Skeletal muscle satellite cell (primary cell): ENCODE results near the gene SORCS2.

Source experiments
- H3K27me3 ChIP-seq: 2 replicates; pipeline ENCODE4 v1.7.0; 2013; ENCODE audit warnings: low read length; ENCODE audit not compliant: control insufficient read depth, insufficient read depth
- H3K36me3 ChIP-seq: 2 replicates; pipeline ENCODE4 v1.7.0; 2013; ENCODE audit warnings: mild to moderate bottlenecking, control low read depth, low read length; ENCODE audit not compliant: insufficient read depth
- H3K4me1 ChIP-seq: 2 replicates; pipeline ENCODE4 v1.7.0; 2013; ENCODE audit warnings: low read length; ENCODE audit not compliant: control insufficient read depth, insufficient read depth
- H3K4me2 ChIP-seq: 2 replicates; pipeline ENCODE4 v1.7.0; 2013; ENCODE audit warnings: mild to moderate bottlenecking, low read length
- H3K4me3 ChIP-seq: 2 replicates; pipeline ENCODE4 v1.7.0; 2013; ENCODE audit warnings: low read length
- H3K9ac ChIP-seq: 2 replicates; pipeline ENCODE4 v1.7.0; 2013; ENCODE audit warnings: mild to moderate bottlenecking, low read depth, low read length, moderate library complexity
- H3K9me3 ChIP-seq: replicated peaks from 2 replicates; pipeline ENCODE4 v1.7.0; 2013; ENCODE audit warnings: mild to moderate bottlenecking, control low read depth, low read length

SORCS2 gene

GRCh38 chr4:7499661-7500060 lies 307.3 kb downstream of the SORCS2 start:
- Histone ChIP-seq H3K9me3 (no peaks in the 10 kb centered on the region), H3K36me3 (no peaks in the 10 kb centered on the region), H3K4me3 (no peak overlapping the region), H3K9ac (no peak overlapping the region), H3K4me1 (no peaks in the 10 kb centered on the region), H3K27me3 (peaks cover 11% of the 10 kb centered on the region), H3K4me2 (no peak overlapping the region)

- Histone ChIP-seq H3K36me3 (no peaks in the 10 kb centered on the region), H3K27me3 (peaks cover 11% of the 10 kb centered on the region), H3K9me3 (no peaks in the 10 kb centered on the region), H3K4me3 (no peak overlapping the region), H3K9ac (no peak overlapping the region), H3K4me2 (no peak overlapping the region), H3K4me1 (no peaks in the 10 kb centered on the region)
Observed at GRCh38 chr4:7500404-7500803, 308.1 kb downstream of the SORCS2 start.

DNA sequence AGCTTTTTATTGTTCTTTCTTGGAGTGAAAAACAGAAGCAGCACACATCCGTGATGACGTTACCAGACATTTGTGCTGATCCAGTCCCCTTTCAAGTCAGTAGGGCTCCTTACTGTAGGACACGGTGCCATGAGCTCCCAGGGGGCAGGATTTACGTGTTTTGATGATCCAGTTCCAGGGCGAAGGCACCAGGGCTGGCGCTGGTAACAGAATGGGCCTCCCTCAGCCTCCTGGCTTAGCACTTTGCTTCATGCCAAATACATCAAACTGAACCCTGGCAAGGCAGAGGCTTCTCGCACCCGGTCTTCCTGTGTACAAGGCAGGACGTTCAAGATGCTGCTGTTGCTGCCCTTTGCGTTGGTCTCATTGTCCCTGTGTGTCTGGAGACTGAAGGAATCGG lies 309.0 kb downstream of the SORCS2 start:
- H3K27me3 ChIP-seq, result peaks cover 11% of the 10 kb centered on the region
- H3K9me3 ChIP-seq, result no peaks in the 10 kb centered on the region
- no peaks in the 10 kb centered on the region for H3K36me3 ChIP-seq
- H3K4me3 ChIP-seq, result no peak overlapping the region
- no peak overlapping the region for H3K4me2 ChIP-seq
- no peaks in the 10 kb centered on the region for H3K4me1 ChIP-seq
- no peak overlapping the region for H3K9ac ChIP-seq

DNA sequence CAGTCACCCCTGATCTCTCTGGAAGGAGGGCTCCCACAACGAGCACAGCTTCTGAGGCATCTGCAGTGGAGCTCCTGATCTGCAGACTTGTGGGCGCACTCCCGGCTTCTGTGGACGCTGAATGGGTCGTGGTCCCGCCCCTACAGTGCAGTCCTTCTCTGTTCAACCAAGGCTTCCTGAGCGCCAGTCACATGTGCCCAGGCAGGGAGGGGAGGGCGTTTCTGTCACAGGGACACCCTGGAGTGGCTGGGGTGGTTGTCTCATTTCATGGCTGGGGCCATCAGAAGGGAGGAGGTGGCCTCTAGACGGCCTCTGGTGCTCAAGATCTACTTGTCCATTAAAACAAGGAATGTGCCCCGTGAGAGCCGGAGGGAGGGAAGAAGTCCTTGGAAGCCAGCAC lies 309.5 kb downstream of the SORCS2 start:
- no peak overlapping the region for H3K9ac ChIP-seq
- no peaks in the 10 kb centered on the region for H3K9me3 ChIP-seq
- no peak overlapping the region for H3K4me2 ChIP-seq
- H3K4me3 ChIP-seq, result no peak overlapping the region
- H3K36me3 ChIP-seq, result no peaks in the 10 kb centered on the region
- H3K27me3 ChIP-seq, result peaks cover 11% of the 10 kb centered on the region
- H3K4me1 ChIP-seq, result no peaks in the 10 kb centered on the region

- Histone ChIP-seq H3K27me3 (peaks cover 11% of the 10 kb centered on the region), H3K4me1 (no peaks in the 10 kb centered on the region), H3K4me2 (no peak overlapping the region), H3K4me3 (no peak overlapping the region), H3K9me3 (no peaks in the 10 kb centered on the region), H3K9ac (no peak overlapping the region), H3K36me3 (no peaks in the 10 kb centered on the region)
Observed at GRCh38 chr4:7503559-7504249, 311.4 kb downstream of the SORCS2 start.

- no peaks in the 10 kb centered on the region for H3K9me3 ChIP-seq
- H3K4me2 ChIP-seq, result no peak overlapping the region
- H3K27me3 ChIP-seq, result peaks cover 16% of the 10 kb centered on the region
- no peaks in the 10 kb centered on the region for H3K4me1 ChIP-seq
- H3K36me3 ChIP-seq, result no peaks in the 10 kb centered on the region
- H3K9ac ChIP-seq, result no peak overlapping the region
- H3K4me3 ChIP-seq, result no peak overlapping the region
Observed at GRCh38 chr4:7505116-7505900, 313.0 kb downstream of the SORCS2 start.

DNA sequence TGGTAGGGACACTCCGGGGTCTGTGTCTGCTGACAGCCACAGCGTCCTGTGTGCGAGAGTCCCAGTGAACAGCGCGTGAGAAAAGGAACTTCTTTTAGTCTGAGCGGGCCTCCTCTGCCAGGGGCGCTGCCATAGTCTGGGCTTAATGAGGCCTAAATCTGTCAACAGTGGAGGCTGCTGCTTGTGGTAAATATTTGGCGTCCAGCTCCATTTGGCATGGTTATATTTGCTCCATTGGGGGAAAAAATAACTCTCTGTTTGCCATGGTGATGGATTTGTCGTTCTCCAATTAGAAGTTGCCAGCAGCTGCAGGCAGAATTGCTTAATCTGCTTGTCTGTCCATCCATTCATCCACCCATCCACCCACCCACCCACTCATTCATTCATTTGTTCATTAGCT lies 313.8 kb downstream of the SORCS2 start:
- Histone ChIP-seq H3K4me2 (no peak overlapping the region), H3K4me1 (no peaks in the 10 kb centered on the region), H3K36me3 (no peaks in the 10 kb centered on the region), H3K4me3 (no peak overlapping the region), H3K27me3 (peaks cover 16% of the 10 kb centered on the region), H3K9me3 (no peaks in the 10 kb centered on the region), H3K9ac (no peak overlapping the region)

DNA sequence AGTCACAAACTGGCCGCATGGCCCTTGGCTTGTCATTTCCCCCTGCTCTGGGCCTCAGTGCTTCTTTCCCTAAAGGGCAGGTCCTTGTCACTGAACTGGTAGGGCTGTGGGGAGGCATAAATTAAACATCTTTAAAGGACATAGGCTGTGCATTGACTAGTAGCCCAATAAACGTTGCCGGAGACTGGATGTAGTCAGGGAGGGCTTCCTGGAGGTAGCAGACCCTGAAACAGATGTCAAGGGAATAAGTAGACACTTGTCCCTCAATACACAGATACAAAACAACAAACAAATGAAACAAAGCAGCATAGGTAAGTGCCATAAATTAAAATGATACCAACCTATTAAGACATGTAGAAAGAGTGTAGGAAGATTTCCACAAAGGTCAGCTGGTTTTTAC lies 314.2 kb downstream of the SORCS2 start:
- no peaks in the 10 kb centered on the region for H3K36me3 ChIP-seq
- peaks cover 14% of the 10 kb centered on the region for H3K27me3 ChIP-seq
- no peaks in the 10 kb centered on the region for H3K9me3 ChIP-seq
- H3K4me2 ChIP-seq, result no peak overlapping the region
- H3K4me1 ChIP-seq, result no peaks in the 10 kb centered on the region
- H3K4me3 ChIP-seq, result no peak overlapping the region
- no peak overlapping the region for H3K9ac ChIP-seq

DNA sequence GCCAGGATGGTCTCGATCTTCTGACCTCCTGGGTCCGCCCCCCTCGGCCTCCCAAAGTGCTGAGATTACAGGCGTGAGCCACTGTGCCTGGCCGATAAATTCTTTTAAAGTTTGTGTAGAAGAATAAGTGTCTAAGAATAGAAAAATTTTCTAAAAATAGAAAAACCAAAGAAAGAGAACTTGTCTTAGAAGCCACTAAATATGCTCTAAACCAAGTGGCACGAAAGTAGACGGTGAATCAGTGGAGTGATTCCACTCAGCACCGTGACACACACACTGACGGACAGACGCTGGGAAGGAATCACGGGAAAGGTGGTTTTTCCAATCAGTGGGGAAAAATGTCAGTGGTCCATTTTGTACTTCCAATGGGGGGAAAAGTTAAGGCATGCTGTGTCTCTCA lies 315.0 kb downstream of the SORCS2 start:
- peaks cover 10% of the 10 kb centered on the region for H3K27me3 ChIP-seq

DNA sequence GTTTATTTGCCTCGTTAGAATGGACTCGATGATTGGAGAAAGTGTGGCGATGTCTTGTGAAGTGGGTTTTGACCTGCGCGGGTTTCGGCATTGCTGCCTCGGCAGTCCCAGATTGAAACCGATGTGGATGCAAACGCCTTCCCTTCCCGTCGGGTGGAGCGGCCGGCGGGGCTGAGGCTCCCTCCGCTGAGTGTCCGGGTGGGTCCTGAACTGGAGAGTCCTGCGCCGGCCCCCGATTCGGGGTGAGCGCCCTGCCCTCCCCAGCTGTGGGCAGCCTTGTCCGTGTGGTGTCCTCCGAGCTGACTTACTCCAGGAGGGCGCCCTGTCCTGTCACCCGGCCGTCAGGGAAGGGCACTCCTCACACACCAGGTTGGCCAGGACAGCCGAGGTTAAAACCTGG lies 317.7 kb downstream of the SORCS2 start:
- Histone ChIP-seq H3K4me1 (no peaks in the 10 kb centered on the region), H3K27me3 (peaks cover 6% of the 10 kb centered on the region), H3K4me2 (no peak overlapping the region)

More for the DNA sequence above, 315.0 kb downstream of the SORCS2 start:
- Histone ChIP-seq H3K9ac (no peak overlapping the region), H3K9me3 (no peaks in the 10 kb centered on the region), H3K4me3 (no peak overlapping the region), H3K4me2 (no peak overlapping the region), H3K36me3 (no peaks in the 10 kb centered on the region), H3K4me1 (no peaks in the 10 kb centered on the region)

DNA sequence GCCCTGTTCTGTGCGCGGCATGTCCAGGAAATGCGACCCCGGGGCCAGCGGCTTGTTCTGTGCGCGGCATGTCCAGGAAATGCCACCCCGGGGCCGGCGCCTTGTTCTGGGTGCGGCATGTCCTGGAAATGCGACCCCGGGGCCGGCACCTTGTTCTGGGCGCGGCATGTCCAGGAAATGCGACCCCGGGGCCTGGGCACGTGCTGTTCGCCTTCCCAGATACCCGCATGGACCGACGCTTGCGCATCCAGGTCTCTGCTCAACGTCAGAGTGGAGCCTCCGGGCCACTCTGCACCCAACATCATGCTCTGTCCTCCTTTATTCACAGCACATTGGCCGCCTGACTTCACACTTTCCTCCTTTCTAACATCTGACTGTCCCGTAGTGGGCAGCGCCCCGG lies 318.2 kb downstream of the SORCS2 start:
- H3K4me1 ChIP-seq, result no peaks in the 10 kb centered on the region
- no peak overlapping the region for H3K9ac ChIP-seq
- H3K9me3 ChIP-seq, result no peaks in the 10 kb centered on the region
- H3K4me2 ChIP-seq, result no peak overlapping the region
- no peaks in the 10 kb centered on the region for H3K36me3 ChIP-seq
- peaks cover 6% of the 10 kb centered on the region for H3K27me3 ChIP-seq
- H3K4me3 ChIP-seq, result no peak overlapping the region

More for the DNA sequence above, 317.7 kb downstream of the SORCS2 start:
- no peak overlapping the region for H3K9ac ChIP-seq
- no peak overlapping the region for H3K4me3 ChIP-seq
- H3K36me3 ChIP-seq, result no peaks in the 10 kb centered on the region
- H3K9me3 ChIP-seq, result no peaks in the 10 kb centered on the region

DNA sequence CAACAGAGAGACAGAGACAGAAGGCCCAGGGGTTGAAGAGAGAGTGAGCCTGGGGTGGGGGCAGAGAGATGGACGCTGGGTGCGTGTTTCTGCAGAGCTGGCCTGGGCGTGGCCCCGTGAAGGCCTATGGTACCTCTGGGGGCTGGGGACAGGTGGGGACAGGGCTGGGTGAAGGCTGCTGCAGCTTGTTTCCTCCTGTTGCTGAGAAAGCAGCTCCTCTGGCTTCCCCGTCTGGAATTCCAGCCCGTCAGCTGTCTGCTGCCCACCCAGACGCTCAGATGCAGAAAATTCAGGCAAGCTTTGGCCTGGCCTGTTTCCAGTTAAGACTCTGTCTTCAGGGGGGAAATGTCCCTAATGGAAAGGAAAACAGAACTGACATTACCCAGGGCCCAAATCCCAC lies 319.2 kb downstream of the SORCS2 start:
- H3K4me1 ChIP-seq, result no peaks in the 10 kb centered on the region
- H3K4me3 ChIP-seq, result no peak overlapping the region
- no peaks in the 10 kb centered on the region for H3K36me3 ChIP-seq
- no peaks in the 10 kb centered on the region for H3K9me3 ChIP-seq
- H3K9ac ChIP-seq, result no peak overlapping the region
- H3K4me2 ChIP-seq, result no peak overlapping the region
- peaks cover 11% of the 10 kb centered on the region for H3K27me3 ChIP-seq
